ENCODE data around the gene KCNH1. TPM values are rescaled to one million over a fixed set of nuclear protein-coding genes. Genes with fewer than 3 reads are reported as not detected.

KCNH1 gene
- total RNA-seq, 1 experiment from 2014 or later = 0.17 TPM

DNA sequence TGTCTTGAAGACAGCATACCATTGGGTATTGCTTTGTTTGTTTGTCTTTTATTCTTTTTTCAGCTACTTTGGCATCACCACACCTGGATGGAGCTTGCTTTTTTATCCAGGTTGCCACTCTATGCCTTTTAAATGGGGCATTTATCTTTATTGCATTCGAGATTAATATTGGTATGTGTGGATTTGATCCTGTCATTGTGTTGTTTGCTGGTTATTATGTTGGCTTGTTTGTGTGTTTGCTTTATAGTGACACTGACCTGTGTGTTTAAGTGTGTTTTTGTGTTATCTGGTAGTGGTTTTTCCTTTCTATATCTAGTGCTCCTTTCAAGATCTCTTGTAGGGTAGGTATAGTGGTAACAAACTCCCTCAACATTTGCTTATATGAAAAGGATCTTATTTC, 24.9 kb upstream of the KCNH1 start (continued):
- no peak for TF ChIP-seq PRDM15 (CRISPR knock-in tag; IDR thresholded peaks at IDR 0.05)
- TF ChIP-seq STAT6 (CRISPR knock-in tag; conservative IDR thresholded peaks at IDR 0.05; ENCODE audit: low read depth) = no peak
- no peak for TF ChIP-seq ZNF423 (CRISPR knock-in tag; IDR thresholded peaks at IDR 0.05)
- TF ChIP-seq ZNF121 (CRISPR knock-in tag; IDR thresholded peaks at IDR 0.05) = no peak
- TF ChIP-seq GTF2I (CRISPR knock-in tag; conservative IDR thresholded peaks at IDR 0.05) = no peak
- TF ChIP-seq ZBTB21 (CRISPR knock-in tag; IDR thresholded peaks at IDR 0.05; ENCODE audit: borderline replicate concordance) = no peak
- no peak for TF ChIP-seq EMX1 (CRISPR knock-in tag; IDR thresholded peaks at IDR 0.05)
- no peak for TF ChIP-seq CREM (CRISPR knock-in tag; IDR thresholded peaks at IDR 0.05)

GRCh38 chr1:211155040-211155439, 21.1 kb upstream of the KCNH1 start:
- ATAC-seq = no peak
- ChIA-PET POLR2A (no interaction called here), CTCF (no interaction called here)
- Mint-ChIP-seq H3K27me3 (ENCODE audit: low read depth) (no peaks in the 10 kb centered on the region), H3K36me3 (peaks cover 13% of the 10 kb centered on the region), H3K4me3 (no peak overlapping the region), H3K27ac (no peak overlapping the region), H3K9me3 (peaks cover 26% of the 10 kb centered on the region), H3K4me1 (no peaks in the 10 kb centered on the region)
- TF ChIP-seq ZNF281 (CRISPR knock-in tag; IDR thresholded peaks at IDR 0.05) = no peak
- TF ChIP-seq TEAD1 (CRISPR knock-in tag; IDR thresholded peaks at IDR 0.05) = no peak
- no peak for TF ChIP-seq HMGA2 (CRISPR knock-in tag; IDR thresholded peaks at IDR 0.05)
- no peak for DNase-seq (ENCODE audit: low spot score)

DNA sequence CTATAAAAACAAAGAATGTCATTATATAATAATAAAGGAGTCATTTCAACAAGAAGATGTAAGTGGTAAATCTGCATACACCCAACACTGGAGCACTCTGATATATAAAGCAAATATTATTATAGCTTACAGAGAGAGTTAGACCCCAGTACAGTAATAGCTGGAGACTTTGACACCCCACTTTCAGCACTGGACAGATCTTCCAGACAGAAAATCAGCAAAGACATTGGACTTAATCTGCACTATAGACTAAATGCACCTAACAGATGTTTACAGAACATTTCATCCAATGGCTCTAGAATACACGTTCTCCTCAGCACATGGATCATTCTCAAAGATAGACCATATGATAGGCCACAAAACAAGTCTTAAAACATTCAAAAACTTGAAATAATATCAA, 20.0 kb upstream of the KCNH1 start:
- Mint-ChIP-seq H3K36me3 (peaks cover 13% of the 10 kb centered on the region), H3K4me3 (no peak overlapping the region), H3K27ac (no peak overlapping the region), H3K4me1 (no peaks in the 10 kb centered on the region), H3K9me3 (peaks cover 25% of the 10 kb centered on the region), H3K27me3 (ENCODE audit: low read depth) (no peaks in the 10 kb centered on the region)
- ChIA-PET POLR2A (no interaction called here), CTCF (no interaction called here)
- DNase-seq (ENCODE audit: low spot score) (no peak), ATAC-seq (no peak)
- TF ChIP-seq, protein P1, sequence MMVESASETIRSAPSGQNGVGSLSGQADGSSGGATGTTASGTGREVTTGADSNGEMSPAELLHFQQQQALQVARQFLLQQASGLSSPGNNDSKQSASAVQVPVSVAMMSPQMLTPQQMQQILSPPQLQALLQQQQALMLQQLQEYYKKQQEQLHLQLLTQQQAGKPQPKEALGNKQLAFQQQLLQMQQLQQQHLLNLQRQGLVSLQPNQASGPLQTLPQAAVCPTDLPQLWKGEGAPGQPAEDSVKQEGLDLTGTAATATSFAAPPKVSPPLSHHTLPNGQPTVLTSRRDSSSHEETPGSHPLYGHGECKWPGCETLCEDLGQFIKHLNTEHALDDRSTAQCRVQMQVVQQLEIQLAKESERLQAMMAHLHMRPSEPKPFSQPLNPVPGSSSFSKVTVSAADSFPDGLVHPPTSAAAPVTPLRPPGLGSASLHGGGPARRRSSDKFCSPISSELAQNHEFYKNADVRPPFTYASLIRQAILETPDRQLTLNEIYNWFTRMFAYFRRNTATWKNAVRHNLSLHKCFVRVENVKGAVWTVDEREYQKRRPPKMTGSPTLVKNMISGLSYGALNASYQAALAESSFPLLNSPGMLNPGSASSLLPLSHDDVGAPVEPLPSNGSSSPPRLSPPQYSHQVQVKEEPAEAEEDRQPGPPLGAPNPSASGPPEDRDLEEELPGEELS (CRISPR knock-in tag; IDR thresholded peaks at IDR 0.05) = no peak
- no peak for TF ChIP-seq ZNF416 (CRISPR knock-in tag; IDR thresholded peaks at IDR 0.05)
- TF ChIP-seq JUN (CRISPR knock-in tag; IDR thresholded peaks at IDR 0.05) = no peak
- no peak for TF ChIP-seq TP53 (CRISPR knock-in tag; IDR thresholded peaks at IDR 0.05)
